HG03095 (cell line): ENCODE results near the gene SLC25A29.
"Not testable (repeated sequence)": the region's sequence is repeated elsewhere in the genome, so short reads cannot be mapped to it uniquely, and the experiment has no call there.

Experiments
- ATAC-seq: cut with Tn5 transposase; IDR thresholded peaks from one replicate; pipeline ENCODE4 v1.9.1; 2021; ENCODE audit warnings: moderate library complexity; ENCODE audit not compliant: unreplicated experiment

SLC25A29 gene

GRCh38 chr14:100294963-100295330 is 11.3 kb downstream of the SLC25A29 start:
- ATAC-seq, result no peak

GRCh38 chr14:100294213-100294962 is 11.9 kb downstream of the SLC25A29 start:
- ATAC-seq, result no peak

GRCh38 chr14:100293497-100294212 is 12.6 kb downstream of the SLC25A29 start:
- ATAC-seq, result no peak

- no peak for ATAC-seq
These were observed 13.3 kb downstream of the SLC25A29 start for GRCh38 chr14:100292776-100293461.

- ATAC-seq, result no peak
These were observed 13.9 kb downstream of the SLC25A29 start for GRCh38 chr14:100292301-100292775.

GRCh38 chr14:100291305-100292075 is 14.8 kb downstream of the SLC25A29 start:
- no peak for ATAC-seq

GRCh38 chr14:100290607-100291304 is 15.5 kb downstream of the SLC25A29 start:
- no peak for ATAC-seq

- no peak for ATAC-seq
These were observed 16.2 kb downstream of the SLC25A29 start for GRCh38 chr14:100289916-100290606.

GRCh38 chr14:100288382-100289185 is 17.7 kb downstream of the SLC25A29 start:
- ATAC-seq, result no peak

GRCh38 chr14:100287998-100288295 is 18.3 kb downstream of the SLC25A29 start:
- ATAC-seq, result not testable (repeated sequence)

- ATAC-seq, result no peak
These were observed 18.8 kb downstream of the SLC25A29 start for GRCh38 chr14:100287202-100287997.

- no peak for ATAC-seq
These were observed 19.6 kb downstream of the SLC25A29 start for GRCh38 chr14:100286484-100287191.

- ATAC-seq, result no peak
These were observed 20.3 kb downstream of the SLC25A29 start for GRCh38 chr14:100285913-100286400.

- ATAC-seq, result peak; percentile 86
These were observed 21.0 kb downstream of the SLC25A29 start for GRCh38 chr14:100285021-100285912.

- no peak for ATAC-seq
These were observed 22.0 kb downstream of the SLC25A29 start for GRCh38 chr14:100283984-100284881.
